Psoas muscle (tissue), 8 donors: ENCODE measurements around the gene PLEKHJ1. TPM values are rescaled to one million over a fixed set of nuclear protein-coding genes. Genes with fewer than 3 reads are reported as not detected.
A peak's percentile ranks its signal among the peaks of the same experiment; 100 is the strongest.

Experiments used
- ATAC-seq, 4 donors: fragments of 200-7000 bp; cut with Tn5 transposase; one replicate each; pipeline ENCODE4 v1.9.1; 2020; ENCODE audit warnings: moderate library complexity in 3 of 4, mild to moderate bottlenecking in 2 of 4
- DNase-seq, 2 donors: peaks; one replicate each; pipeline ENCODE4 v3.0.0-alpha.2; 2020
- H3K27ac ChIP-seq: fragments of 200-600 bp; one replicate; pipeline ENCODE4 v1.8.0; 2022
- H3K27me3 ChIP-seq, 3 donors: fragments of 200-600 bp in 1 of 3; one replicate each; pipeline versions ENCODE4 v1.6.1 to v1.8.0; 2013 to 2022; ENCODE audit warnings: low read length in 2 of 3, mild to moderate bottlenecking in 2 of 3, moderate library complexity in 1 of 3; ENCODE audit not compliant: insufficient read depth in 3 of 3
- H3K36me3 ChIP-seq, 2 donors: fragments of 200-600 bp in 1 of 2; one replicate each; pipeline versions ENCODE4 v1.6.1 to v1.8.0; 2013 to 2022; ENCODE audit warnings: low read depth in 1 of 2, mild to moderate bottlenecking in 1 of 2, moderate library complexity in 1 of 2; ENCODE audit not compliant: insufficient read depth in 1 of 2
- H3K4me1 ChIP-seq: fragments of 200-600 bp; one replicate; pipeline ENCODE4 v1.8.0; 2022
- H3K4me3 ChIP-seq: fragments of 200-600 bp; one replicate; pipeline ENCODE4 v1.8.0; 2022; ENCODE audit warnings: mild to moderate bottlenecking
- H3K9me3 ChIP-seq: fragments of 200-600 bp; one replicate; pipeline ENCODE4 v1.8.0; 2022
- WGBS, 3 donors: extraction: QIAGEN DNeasy Blood & Tissue Kit; methylation state at CpG; one replicate each; pipeline versions ENCODE4 v1.1.6 to v1.1.7; 2013; 5-methylcytosine and 5-hydroxymethylcytosine counted together
- intact Hi-C, 2 donors: fragments of 100-400 bp; cut with DNase I; formaldehyde crosslinking; loops; one replicate each; pipeline versions ENCODE4 v1.11.0 to v1.14.2; 2022
- polyA plus RNA-seq, 3 donors: library from polyadenylated mRNA; stranded (reverse); fragments of 200-250 nt; gene quantifications; one replicate each; pipeline ENCODE4 v1.2.3, GENCODE V29; 2013
- total RNA-seq, 4 donors: library from RNA; stranded (reverse); fragmentation: NEBNext Ultra II Directional in 2 of 4; extraction: Animal tissue kit (Norgen Biotek cat#: 25700) in 2 of 4; gene quantifications; one replicate each; pipeline versions ENCODE4 v1.2.1 to v1.2.4, GENCODE V29; 2021 to 2023
- TF ChIP-seq, protein P1 (sequence below): fragments of 200-600 bp; IDR thresholded peaks from one replicate; pipeline ENCODE4 v1.8.0; 2022; ENCODE audit warnings: antibody characterized with exemption
- donor health status: healthy with polysubstance abuse.
- donor health status: DM: no; HTN: no; CAD: no; lungs with moderate emphysema.
- donor health status: Bipolar disorder and iron deficiency.
- donor health status: healthy.
- donor health status: DM: yes; HTN: yes; CAD: no.
- donor health status: DM: no; HTN: no; CAD: no.
- donor health status: DM: no; HTN: no; CAD: no.
- donor health status: DM: yes; HTN: yes; CAD: no.

The PLEKHJ1 gene
- total and polyA plus RNA-seq, 7 donors: 54.9 to 146 (median 65.5) TPM

DNA sequence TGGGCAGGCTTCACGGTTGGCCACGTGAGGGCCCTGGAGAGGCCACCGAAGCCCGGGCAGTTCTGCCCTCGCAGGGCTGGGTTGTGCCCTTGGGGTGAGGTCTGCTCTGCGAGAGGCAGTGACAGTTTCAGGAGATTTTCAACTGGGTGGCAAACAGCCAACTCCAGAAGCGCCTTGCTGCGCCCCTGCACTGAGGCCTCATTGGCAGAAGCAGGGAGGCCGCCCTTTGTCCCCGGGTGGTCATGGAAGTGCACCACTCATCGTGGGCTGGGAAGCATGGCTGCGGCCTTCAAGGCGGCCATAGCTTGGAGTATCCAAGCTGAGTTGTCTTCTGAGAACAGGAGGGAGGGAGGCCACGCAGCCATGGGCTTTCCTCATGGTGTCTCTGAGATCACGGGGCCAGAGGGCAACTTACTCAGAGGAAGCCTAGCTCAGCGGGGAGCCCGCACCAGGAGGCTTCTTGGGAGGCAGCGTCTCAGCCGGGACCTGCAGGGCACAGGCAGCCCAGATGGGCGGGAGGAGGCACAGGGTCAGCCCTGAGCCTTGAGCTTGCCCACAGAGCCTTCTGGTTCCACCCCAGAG lies 14.8 kb downstream of the PLEKHJ1 start:
- ATAC-seq: peak in 1 of 4 donors; percentile 4
- TF ChIP-seq, protein P1, sequence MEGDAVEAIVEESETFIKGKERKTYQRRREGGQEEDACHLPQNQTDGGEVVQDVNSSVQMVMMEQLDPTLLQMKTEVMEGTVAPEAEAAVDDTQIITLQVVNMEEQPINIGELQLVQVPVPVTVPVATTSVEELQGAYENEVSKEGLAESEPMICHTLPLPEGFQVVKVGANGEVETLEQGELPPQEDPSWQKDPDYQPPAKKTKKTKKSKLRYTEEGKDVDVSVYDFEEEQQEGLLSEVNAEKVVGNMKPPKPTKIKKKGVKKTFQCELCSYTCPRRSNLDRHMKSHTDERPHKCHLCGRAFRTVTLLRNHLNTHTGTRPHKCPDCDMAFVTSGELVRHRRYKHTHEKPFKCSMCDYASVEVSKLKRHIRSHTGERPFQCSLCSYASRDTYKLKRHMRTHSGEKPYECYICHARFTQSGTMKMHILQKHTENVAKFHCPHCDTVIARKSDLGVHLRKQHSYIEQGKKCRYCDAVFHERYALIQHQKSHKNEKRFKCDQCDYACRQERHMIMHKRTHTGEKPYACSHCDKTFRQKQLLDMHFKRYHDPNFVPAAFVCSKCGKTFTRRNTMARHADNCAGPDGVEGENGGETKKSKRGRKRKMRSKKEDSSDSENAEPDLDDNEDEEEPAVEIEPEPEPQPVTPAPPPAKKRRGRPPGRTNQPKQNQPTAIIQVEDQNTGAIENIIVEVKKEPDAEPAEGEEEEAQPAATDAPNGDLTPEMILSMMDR: no peak
- Histone ChIP-seq H3K27me3 (no peaks in the 10 kb centered on the region), H3K4me1 (no peaks in the 10 kb centered on the region), H3K4me3 (no peak overlapping the region), H3K9me3 (no peaks in the 10 kb centered on the region), H3K36me3 (peaks cover 8 to 92% of the 10 kb centered on the region in 2 donors), H3K27ac (no peak overlapping the region)
- DNase-seq: no peak
- intact Hi-C loops: no loop called here
- 87 to 95% (median 87%) methylated on average over 17 to 20 of the region's 20 CpGs for WGBS, 3 donors

DNA sequence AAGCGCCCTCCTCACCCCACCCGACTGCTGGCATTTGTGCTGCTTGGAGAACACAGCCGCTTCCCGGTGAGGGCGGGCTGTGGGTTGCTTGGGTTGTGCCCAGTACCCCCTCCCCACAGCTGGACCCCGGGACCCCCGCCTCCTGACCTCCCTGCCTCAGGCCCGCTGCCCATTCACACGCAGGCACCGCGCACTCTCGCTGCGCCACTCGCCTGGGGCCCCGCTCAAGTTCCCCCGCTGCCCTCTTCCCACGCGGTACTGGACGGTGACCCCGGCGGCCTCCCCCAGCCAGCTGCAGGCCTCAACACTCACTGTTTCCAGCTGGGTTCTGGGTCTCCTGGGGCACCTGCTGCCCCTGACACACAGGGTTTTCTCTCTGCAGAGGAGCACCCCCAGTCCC lies 16.4 kb downstream of the PLEKHJ1 start:
- Histone ChIP-seq H3K27me3 (no peaks in the 10 kb centered on the region), H3K4me1 (no peaks in the 10 kb centered on the region), H3K36me3 (peaks cover 0 to 92% of the 10 kb centered on the region in 2 donors), H3K9me3 (no peaks in the 10 kb centered on the region), H3K27ac (no peak overlapping the region), H3K4me3 (no peak overlapping the region)
- DNase-seq: no peak
- no peak for ATAC-seq
- WGBS, 3 donors: 91 to 96% (median 93%) methylated on average over 19 to 21 of the region's 21 CpGs
- TF ChIP-seq, protein P1: no peak
- intact Hi-C loops: no loop called here

DNA sequence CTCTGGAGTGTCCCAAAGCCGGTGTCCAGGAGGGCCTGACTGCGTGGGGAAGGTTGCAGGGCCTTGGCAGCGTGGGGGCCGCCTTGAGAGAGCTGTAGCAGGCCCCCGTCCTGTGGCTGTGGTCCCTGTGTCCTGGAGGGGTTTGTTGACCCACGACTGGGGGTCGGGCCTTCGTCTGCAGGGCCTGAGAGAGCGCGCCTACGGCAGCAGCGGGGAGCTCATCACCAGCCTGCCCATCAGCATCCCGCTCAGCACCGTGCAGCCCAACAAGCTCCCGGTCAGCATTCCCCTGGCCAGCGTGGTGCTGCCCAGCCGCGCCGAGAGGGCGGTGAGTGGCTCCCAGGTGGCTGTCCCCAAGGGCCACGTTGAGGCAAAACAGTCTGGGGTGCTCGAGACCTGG lies 18.5 kb downstream of the PLEKHJ1 start:
- TF ChIP-seq, protein P1: no peak
- Histone ChIP-seq H3K27me3 (no peaks in the 10 kb centered on the region), H3K36me3 (peaks cover 0 to 96% of the 10 kb centered on the region in 2 donors), H3K4me1 (no peaks in the 10 kb centered on the region), H3K9me3 (no peaks in the 10 kb centered on the region), H3K27ac (no peak overlapping the region), H3K4me3 (no peak overlapping the region)
- ATAC-seq (no peak), DNase-seq (no peak)
- intact Hi-C loops: no loop called here
- 95 to 97% (median 96%) methylated on average over 21 to 22 of the region's 22 CpGs for WGBS, 3 donors

DNA sequence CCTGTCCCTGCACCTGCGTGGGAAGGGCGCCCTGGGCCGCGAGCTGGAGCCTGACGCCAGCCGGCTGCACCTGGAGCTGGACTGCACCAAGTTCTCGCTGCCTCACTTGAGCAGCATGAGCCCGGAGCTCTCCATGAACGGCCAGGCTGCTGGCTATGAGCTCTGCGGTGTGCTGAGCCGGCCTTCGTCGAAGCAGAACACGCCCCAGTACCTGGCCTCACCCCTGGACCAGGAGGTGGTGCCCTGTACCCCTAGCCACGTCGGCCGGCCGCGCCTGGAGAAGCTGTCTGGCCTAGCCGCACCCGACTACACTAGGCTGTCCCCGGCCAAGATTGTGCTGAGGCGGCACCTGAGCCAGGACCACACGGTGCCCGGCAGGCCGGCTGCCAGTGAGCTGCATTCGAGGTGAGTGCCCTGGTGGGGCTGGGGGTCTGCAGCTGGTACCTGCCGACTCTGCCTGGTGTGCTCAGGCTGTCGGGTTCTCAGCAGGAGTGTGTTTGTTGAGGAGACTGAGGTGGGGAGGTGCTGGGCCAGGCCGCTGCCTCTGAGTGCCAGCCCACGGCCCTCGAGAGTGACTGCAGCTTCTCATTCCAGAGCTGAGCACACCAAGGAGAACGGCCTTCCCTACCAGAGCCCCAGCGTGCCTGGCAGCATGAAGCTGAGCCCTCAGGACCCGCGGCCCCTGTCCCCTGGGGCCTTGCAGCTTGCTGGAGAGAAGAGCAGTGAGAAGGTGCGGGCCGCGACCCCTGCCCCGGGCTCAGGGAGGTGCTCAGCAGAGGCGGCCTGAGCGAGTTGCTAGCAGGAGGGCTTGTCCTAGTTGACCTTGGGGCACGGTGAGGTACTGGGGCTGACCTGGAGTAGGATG lies 19.5 kb downstream of the PLEKHJ1 start:
- 95% methylated on average over 42 to 43 of the region's 43 CpGs for WGBS, 3 donors
- intact Hi-C loops: no loop called here

More for the DNA sequence above, 19.5 kb downstream of the PLEKHJ1 start:
- DNase-seq: no peak
- no peak for ATAC-seq
- H3K4me3 ChIP-seq: no peak overlapping the region
- H3K36me3 ChIP-seq: peaks cover 0 to 98% of the 10 kb centered on the region in 2 donors
- H3K4me1 ChIP-seq: no peaks in the 10 kb centered on the region
- TF ChIP-seq, protein P1: no peak
- no peaks in the 10 kb centered on the region for H3K9me3 ChIP-seq
- no peaks in the 10 kb centered on the region for H3K27me3 ChIP-seq
- no peak overlapping the region for H3K27ac ChIP-seq
